ENCODE data around the gene NAT8L.
A peak's percentile ranks its signal among the peaks of the same experiment; 100 is the strongest.

The NAT8L gene

GRCh38 chr4:2047781-2048581 lies 11.1 kb upstream of the NAT8L start:
- peaks cover 14% of the 10 kb centered on the region for H3K36me3 ChIP-seq (ENCODE audit: insufficient read depth, insufficient read length, low read length)
- H3K27me3 ChIP-seq (ENCODE audit: insufficient read depth, insufficient read length) = peaks cover 8% of the 10 kb centered on the region
- H3K4me1 ChIP-seq (ENCODE audit: insufficient read depth, insufficient read length) = peaks cover 7% of the 10 kb centered on the region
- TF ChIP-seq YY1 (IDR thresholded peaks at IDR 0.05; ENCODE audit: insufficient read depth, insufficient read length) (no peak), ZNF274 (IDR thresholded peaks at IDR 0.05; ENCODE audit: low read depth, low read length) (no peak), SUZ12 (IDR thresholded peaks at IDR 0.05; ENCODE audit: extremely low read depth, insufficient read depth, insufficient read length) (no peak)
- no peak for DNase-seq (ENCODE audit: low read depth, low spot score)
- peaks cover 7% of the 10 kb centered on the region; the same call in 1 of the 2 replicates for H3K9me3 ChIP-seq (ENCODE audit: insufficient read depth, low read length)
- H3K9ac ChIP-seq (ENCODE audit: insufficient read length, low read depth) = peak overlapping the region; percentile 3
- no peak overlapping the region for H3K4me3 ChIP-seq (ENCODE audit: insufficient read length, low read depth)

DNA sequence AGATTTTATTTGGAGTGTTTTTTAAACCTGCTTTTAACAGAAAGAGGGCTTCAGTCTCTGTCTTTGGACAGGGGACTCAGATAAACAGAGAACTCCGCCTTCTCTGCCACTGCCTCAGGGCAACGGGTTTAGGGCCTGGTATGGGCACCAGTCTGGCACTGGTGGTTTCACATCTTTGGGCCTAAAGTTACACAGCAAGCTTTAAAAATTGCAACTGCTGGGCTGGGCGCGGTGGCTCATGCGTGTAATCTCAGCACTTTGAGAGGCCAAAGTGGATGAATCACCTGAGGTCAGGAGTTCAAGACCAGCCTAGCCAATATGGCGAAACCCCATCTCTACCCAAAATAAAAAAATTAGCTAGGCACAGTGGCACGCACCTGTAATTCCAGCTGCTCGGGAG lies 10.3 kb upstream of the NAT8L start:
- H3K4me1 ChIP-seq (ENCODE audit: insufficient read depth, insufficient read length) = peaks cover 5% of the 10 kb centered on the region
- DNase-seq (ENCODE audit: low read depth, low spot score) = no peak
- H3K9me3 ChIP-seq (ENCODE audit: insufficient read depth, low read length) = peaks cover 7% of the 10 kb centered on the region; the same call in 1 of the 2 replicates
- H3K4me3 ChIP-seq (ENCODE audit: insufficient read length, low read depth) = no peak overlapping the region
- peaks cover 9% of the 10 kb centered on the region for H3K36me3 ChIP-seq (ENCODE audit: insufficient read depth, insufficient read length, low read length)
- H3K27me3 ChIP-seq (ENCODE audit: insufficient read depth, insufficient read length) = no peaks in the 10 kb centered on the region
- H3K9ac ChIP-seq (ENCODE audit: insufficient read length, low read depth) = no peak overlapping the region
- no peak for TF ChIP-seq YY1 (IDR thresholded peaks at IDR 0.05; ENCODE audit: insufficient read depth, insufficient read length)
- no peak for TF ChIP-seq ZNF274 (IDR thresholded peaks at IDR 0.05; ENCODE audit: low read depth, low read length)
- TF ChIP-seq SUZ12 (IDR thresholded peaks at IDR 0.05; ENCODE audit: extremely low read depth, insufficient read depth, insufficient read length) = no peak

DNA sequence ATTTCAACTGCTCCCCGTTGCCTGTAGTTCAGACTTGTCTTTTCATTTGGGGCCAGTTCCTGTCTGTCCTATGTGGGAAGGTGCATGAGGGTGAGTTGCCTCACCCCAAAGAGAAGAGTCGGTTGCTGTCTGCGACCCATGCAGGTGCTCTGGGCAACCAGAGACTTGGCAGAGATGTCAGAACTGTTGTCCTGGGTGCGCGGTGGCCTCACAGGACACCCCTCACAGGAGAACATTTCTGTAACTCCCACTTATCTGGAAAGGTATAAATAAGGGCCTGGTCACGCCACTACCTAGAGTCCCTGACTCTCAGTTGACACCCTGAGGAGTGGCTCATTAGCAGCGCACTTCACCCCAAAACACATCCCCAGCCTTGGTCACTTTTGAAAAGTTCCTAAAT lies 9.7 kb upstream of the NAT8L start:
- peaks cover 5% of the 10 kb centered on the region for H3K4me1 ChIP-seq (ENCODE audit: insufficient read depth, insufficient read length)
- TF ChIP-seq ZNF274 (IDR thresholded peaks at IDR 0.05; ENCODE audit: low read depth, low read length) = no peak
- no peak for TF ChIP-seq SUZ12 (IDR thresholded peaks at IDR 0.05; ENCODE audit: extremely low read depth, insufficient read depth, insufficient read length)
- TF ChIP-seq YY1 (IDR thresholded peaks at IDR 0.05; ENCODE audit: insufficient read depth, insufficient read length) = no peak
- H3K27me3 ChIP-seq (ENCODE audit: insufficient read depth, insufficient read length) = no peaks in the 10 kb centered on the region
- peaks cover 6% of the 10 kb centered on the region; the same call in 1 of the 2 replicates for H3K9me3 ChIP-seq (ENCODE audit: insufficient read depth, low read length)
- DNase-seq (ENCODE audit: low read depth, low spot score) = no peak
- no peak overlapping the region for H3K9ac ChIP-seq (ENCODE audit: insufficient read length, low read depth)
- H3K4me3 ChIP-seq (ENCODE audit: insufficient read length, low read depth) = no peak overlapping the region
- peaks cover 3% of the 10 kb centered on the region for H3K36me3 ChIP-seq (ENCODE audit: insufficient read depth, insufficient read length, low read length)

- H3K9me3 ChIP-seq (ENCODE audit: insufficient read depth, low read length) = peaks cover 2% of the 10 kb centered on the region; the same call in 1 of the 2 replicates
- no peaks in the 10 kb centered on the region for H3K27me3 ChIP-seq (ENCODE audit: insufficient read depth, insufficient read length)
- peaks cover 5% of the 10 kb centered on the region for H3K4me1 ChIP-seq (ENCODE audit: insufficient read depth, insufficient read length)
- TF ChIP-seq ZNF274 (IDR thresholded peaks at IDR 0.05; ENCODE audit: low read depth, low read length) = no peak
- no peak for TF ChIP-seq SUZ12 (IDR thresholded peaks at IDR 0.05; ENCODE audit: extremely low read depth, insufficient read depth, insufficient read length)
- no peak for TF ChIP-seq YY1 (IDR thresholded peaks at IDR 0.05; ENCODE audit: insufficient read depth, insufficient read length)
- no peak overlapping the region for H3K9ac ChIP-seq (ENCODE audit: insufficient read length, low read depth)
- DNase-seq (ENCODE audit: low read depth, low spot score) = no peak
- no peak overlapping the region for H3K4me3 ChIP-seq (ENCODE audit: insufficient read length, low read depth)
- H3K36me3 ChIP-seq (ENCODE audit: insufficient read depth, insufficient read length, low read length) = no peaks in the 10 kb centered on the region
These were observed 9.3 kb upstream of the NAT8L start for GRCh38 chr4:2049811-2050210.

- no peaks in the 10 kb centered on the region for H3K36me3 ChIP-seq (ENCODE audit: insufficient read depth, insufficient read length, low read length)
- H3K4me1 ChIP-seq (ENCODE audit: insufficient read depth, insufficient read length) = peaks cover 5% of the 10 kb centered on the region
- H3K27me3 ChIP-seq (ENCODE audit: insufficient read depth, insufficient read length) = peaks cover 4% of the 10 kb centered on the region
- DNase-seq (ENCODE audit: low read depth, low spot score) = no peak
- no peak overlapping the region for H3K9ac ChIP-seq (ENCODE audit: insufficient read length, low read depth)
- no peak overlapping the region for H3K4me3 ChIP-seq (ENCODE audit: insufficient read length, low read depth)
- no peaks in the 10 kb centered on the region for H3K9me3 ChIP-seq (ENCODE audit: insufficient read depth, low read length)
- TF ChIP-seq YY1 (IDR thresholded peaks at IDR 0.05; ENCODE audit: insufficient read depth, insufficient read length) (no peak), SUZ12 (IDR thresholded peaks at IDR 0.05; ENCODE audit: extremely low read depth, insufficient read depth, insufficient read length) (no peak), ZNF274 (IDR thresholded peaks at IDR 0.05; ENCODE audit: low read depth, low read length) (no peak)
These were observed 8.0 kb upstream of the NAT8L start for GRCh38 chr4:2051086-2051485.

- no peak overlapping the region for H3K9ac ChIP-seq (ENCODE audit: insufficient read length, low read depth)
- peaks cover 27% of the 10 kb centered on the region for H3K27me3 ChIP-seq (ENCODE audit: insufficient read depth, insufficient read length)
- peaks cover 6% of the 10 kb centered on the region for H3K4me1 ChIP-seq (ENCODE audit: insufficient read depth, insufficient read length)
- TF ChIP-seq ZNF274 (IDR thresholded peaks at IDR 0.05; ENCODE audit: low read depth, low read length) (no peak), YY1 (IDR thresholded peaks at IDR 0.05; ENCODE audit: insufficient read depth, insufficient read length) (no peak), SUZ12 (IDR thresholded peaks at IDR 0.05; ENCODE audit: extremely low read depth, insufficient read depth, insufficient read length) (no peak)
- no peaks in the 10 kb centered on the region for H3K9me3 ChIP-seq (ENCODE audit: insufficient read depth, low read length)
- no peak overlapping the region for H3K4me3 ChIP-seq (ENCODE audit: insufficient read length, low read depth)
- DNase-seq (ENCODE audit: low read depth, low spot score) = no peak
- no peaks in the 10 kb centered on the region for H3K36me3 ChIP-seq (ENCODE audit: insufficient read depth, insufficient read length, low read length)
These were observed 4.9 kb upstream of the NAT8L start for GRCh38 chr4:2054217-2054616.

GRCh38 chr4:2057382-2058065 lies 1.6 kb upstream of the NAT8L start:
- no peak for DNase-seq (ENCODE audit: low read depth, low spot score)
- Histone ChIP-seq H3K9me3 (ENCODE audit: insufficient read depth, low read length) (no peaks in the 10 kb centered on the region), H3K4me3 (ENCODE audit: insufficient read length, low read depth) (no peak overlapping the region), H3K36me3 (ENCODE audit: insufficient read depth, insufficient read length, low read length) (no peaks in the 10 kb centered on the region), H3K27me3 (ENCODE audit: insufficient read depth, insufficient read length) (peaks cover 27% of the 10 kb centered on the region), H3K9ac (ENCODE audit: insufficient read length, low read depth) (no peak overlapping the region), H3K4me1 (ENCODE audit: insufficient read depth, insufficient read length) (peaks cover 14% of the 10 kb centered on the region)
- no peak for TF ChIP-seq ZNF274 (IDR thresholded peaks at IDR 0.05; ENCODE audit: low read depth, low read length)
- no peak for TF ChIP-seq SUZ12 (IDR thresholded peaks at IDR 0.05; ENCODE audit: extremely low read depth, insufficient read depth, insufficient read length)
- TF ChIP-seq YY1 (IDR thresholded peaks at IDR 0.05; ENCODE audit: insufficient read depth, insufficient read length) = no peak

All from NT2/D1 (cell line).